Measurements from ENCODE around the gene IRF2BPL.

IRF2BPL gene

GRCh38 chr14:77043984-77044485 lies 15.5 kb upstream of the IRF2BPL start:
- DNase-seq (ENCODE audit: insufficient read length, low spot score) (no peak), FAIRE-seq (no peak)
- TF ChIP-seq PAX5 (IDR thresholded peaks at IDR 0.05; ENCODE audit: insufficient read depth, low read length, severe bottlenecking) (no peak), SPI1 (IDR thresholded peaks at IDR 0.05; ENCODE audit: low read depth, low read length) (no peak), POLR2A (IDR thresholded peaks at IDR 0.05; ENCODE audit: low read depth, low read length) (no peak), POLR2AphosphoS5 (IDR thresholded peaks at IDR 0.05; ENCODE audit: low read depth, low read length) (no peak), POU2F2 (IDR thresholded peaks at IDR 0.05; ENCODE audit: low read depth, low read length) (no peak), TAF1 (IDR thresholded peaks at IDR 0.05; ENCODE audit: low read depth, low read length) (no peak)

GRCh38 chr14:77043177-77043983 lies 14.9 kb upstream of the IRF2BPL start:
- TF ChIP-seq TAF1 (IDR thresholded peaks at IDR 0.05; ENCODE audit: low read depth, low read length): no peak
- 0 out of 2 replicates have a peak, but pooled peaks have one; percentile 5 for TF ChIP-seq POLR2AphosphoS5 (IDR thresholded peaks at IDR 0.05; ENCODE audit: low read depth, low read length)
- TF ChIP-seq PAX5 (IDR thresholded peaks at IDR 0.05; ENCODE audit: insufficient read depth, low read length, severe bottlenecking): no peak
- TF ChIP-seq POU2F2 (IDR thresholded peaks at IDR 0.05; ENCODE audit: low read depth, low read length): no peak
- TF ChIP-seq POLR2A (IDR thresholded peaks at IDR 0.05; ENCODE audit: low read depth, low read length): no peak
- DNase-seq (ENCODE audit: insufficient read length, low spot score) (no peak), FAIRE-seq (peak; percentile 54)

- FAIRE-seq: no peak
- TF ChIP-seq SPI1 (IDR thresholded peaks at IDR 0.05; ENCODE audit: low read depth, low read length) (no peak), POLR2A (IDR thresholded peaks at IDR 0.05; ENCODE audit: low read depth, low read length) (no peak), POLR2AphosphoS5 (IDR thresholded peaks at IDR 0.05; ENCODE audit: low read depth, low read length) (no peak), POU2F2 (IDR thresholded peaks at IDR 0.05; ENCODE audit: low read depth, low read length) (no peak), PAX5 (IDR thresholded peaks at IDR 0.05; ENCODE audit: insufficient read depth, low read length, severe bottlenecking) (no peak)
- DNase-seq (ENCODE audit: insufficient read length, low spot score): no peak
These were observed 13.5 kb upstream of the IRF2BPL start for GRCh38 chr14:77041881-77042545.

GRCh38 chr14:77040741-77041653 lies 12.5 kb upstream of the IRF2BPL start:
- FAIRE-seq (no peak), DNase-seq (ENCODE audit: insufficient read length, low spot score) (no peak)
- TF ChIP-seq POU2F2 (IDR thresholded peaks at IDR 0.05; ENCODE audit: low read depth, low read length): no peak
- no peak for TF ChIP-seq TAF1 (IDR thresholded peaks at IDR 0.05; ENCODE audit: low read depth, low read length)
- no peak for TF ChIP-seq POLR2AphosphoS5 (IDR thresholded peaks at IDR 0.05; ENCODE audit: low read depth, low read length)
- no peak for TF ChIP-seq PAX5 (IDR thresholded peaks at IDR 0.05; ENCODE audit: insufficient read depth, low read length, severe bottlenecking)
- no peak for TF ChIP-seq SPI1 (IDR thresholded peaks at IDR 0.05; ENCODE audit: low read depth, low read length)
- TF ChIP-seq POLR2A (IDR thresholded peaks at IDR 0.05; ENCODE audit: low read depth, low read length): no peak

GRCh38 chr14:77040059-77040740 lies 11.7 kb upstream of the IRF2BPL start:
- FAIRE-seq: peak; percentile 77
- TF ChIP-seq TAF1 (IDR thresholded peaks at IDR 0.05; ENCODE audit: low read depth, low read length) (peak; percentile 55; the same call in 1 of the 2 replicates), POU2F2 (IDR thresholded peaks at IDR 0.05; ENCODE audit: low read depth, low read length) (peak; percentile 79; the same call in 1 of the 2 replicates), PAX5 (IDR thresholded peaks at IDR 0.05; ENCODE audit: insufficient read depth, low read length, severe bottlenecking) (no peak), SPI1 (IDR thresholded peaks at IDR 0.05; ENCODE audit: low read depth, low read length) (peak; percentile 64), POLR2AphosphoS5 (IDR thresholded peaks at IDR 0.05; ENCODE audit: low read depth, low read length) (peak; percentile 75; the same call in 1 of the 2 replicates), POLR2A (IDR thresholded peaks at IDR 0.05; ENCODE audit: low read depth, low read length) (no peak; the same call in 1 of the 2 replicates)
- DNase-seq (ENCODE audit: insufficient read length, low spot score): no peak

GRCh38 chr14:77039285-77040058 lies 11.0 kb upstream of the IRF2BPL start:
- no peak for FAIRE-seq
- TF ChIP-seq POLR2AphosphoS5 (IDR thresholded peaks at IDR 0.05; ENCODE audit: low read depth, low read length): no peak
- no peak for DNase-seq (ENCODE audit: insufficient read length, low spot score)

- TF ChIP-seq SPI1 (IDR thresholded peaks at IDR 0.05; ENCODE audit: low read depth, low read length) (no peak), POLR2A (IDR thresholded peaks at IDR 0.05; ENCODE audit: low read depth, low read length) (no peak), POU2F2 (IDR thresholded peaks at IDR 0.05; ENCODE audit: low read depth, low read length) (no peak), PAX5 (IDR thresholded peaks at IDR 0.05; ENCODE audit: insufficient read depth, low read length, severe bottlenecking) (no peak), POLR2AphosphoS5 (IDR thresholded peaks at IDR 0.05; ENCODE audit: low read depth, low read length) (no peak), TAF1 (IDR thresholded peaks at IDR 0.05; ENCODE audit: low read depth, low read length) (no peak)
These were observed 9.5 kb upstream of the IRF2BPL start for GRCh38 chr14:77037938-77038568.

More at GRCh38 chr14:77037938-77038568, 9.5 kb upstream of the IRF2BPL start:
- no peak for DNase-seq (ENCODE audit: insufficient read length, low spot score)
- FAIRE-seq: peak; percentile 13
